Left ventricle myocardium superior (tissue), 1 donor: ENCODE data around the gene ARHGAP15. TPM values are rescaled to one million over a fixed set of nuclear protein-coding genes. Genes with fewer than 3 reads are reported as not detected.
A peak's percentile ranks its signal among the peaks of the same experiment; 100 is the strongest.

Experiments used
- ATAC-seq: fragments of 200-7000 bp; cut with Tn5 transposase; one replicate; pipeline ENCODE4 v1.9.1; 2020; ENCODE audit warnings: mild to moderate bottlenecking, moderate library complexity
- DNase-seq: peaks from one replicate; pipeline ENCODE4 v3.0.0-alpha.2; 2020
- intact Hi-C: fragments of 100-400 bp; cut with micrococcal nuclease; formaldehyde crosslinking; loops from one replicate; pipeline ENCODE4 v1.11.0; 2022
- total RNA-seq: library from RNA; stranded (reverse); fragmentation: NEBNext Ultra II Directional; extraction: Animal tissue kit (Norgen Biotek cat#: 25700); gene quantifications from one replicate; pipeline ENCODE4 v1.2.1, GENCODE V29; 2021
- donor health status: DM: no; HTN: yes; CAD: no; lungs with severe emphysema.

ARHGAP15 gene
- total RNA-seq, 1 donor from 2014 or later: 4.2 TPM

- intact Hi-C loops: no loop called here
- ATAC-seq (no peak), DNase-seq (no peak)
Measured at GRCh38 chr2:143209570-143210445, 80.6 kb downstream of the ARHGAP15 start.

GRCh38 chr2:143210446-143210819 lies 81.2 kb downstream of the ARHGAP15 start:
- intact Hi-C loops: no loop called here
- ATAC-seq (no peak), DNase-seq (no peak)

GRCh38 chr2:143217512-143218115 lies 88.4 kb downstream of the ARHGAP15 start:
- DNase-seq: no peak
- intact Hi-C loops: no loop called here
- no peak for ATAC-seq

- no peak for ATAC-seq
- intact Hi-C loops: no loop called here
- DNase-seq: no peak
Measured at GRCh38 chr2:143218621-143219020, 89.4 kb downstream of the ARHGAP15 start.

DNA sequence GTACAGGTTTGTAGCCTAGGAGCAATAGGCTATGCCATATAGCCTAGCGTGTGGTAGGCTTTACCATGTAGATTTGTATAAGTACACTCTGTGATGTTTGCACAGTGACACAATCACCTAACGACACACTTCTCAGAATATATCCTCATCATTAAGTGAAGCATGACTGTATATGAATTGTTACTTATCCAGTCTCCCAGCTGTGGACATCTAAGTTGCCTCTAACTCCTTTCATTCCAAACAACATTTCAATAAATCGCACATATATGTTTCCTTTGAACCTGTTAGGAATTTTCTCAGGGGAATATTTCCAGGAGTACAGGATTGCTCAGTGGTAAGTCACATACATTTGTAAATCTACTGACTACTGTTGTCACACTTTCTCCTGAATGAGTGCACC lies 90.0 kb downstream of the ARHGAP15 start:
- DNase-seq (no peak), ATAC-seq (no peak)
- intact Hi-C loops: no loop called here

DNA sequence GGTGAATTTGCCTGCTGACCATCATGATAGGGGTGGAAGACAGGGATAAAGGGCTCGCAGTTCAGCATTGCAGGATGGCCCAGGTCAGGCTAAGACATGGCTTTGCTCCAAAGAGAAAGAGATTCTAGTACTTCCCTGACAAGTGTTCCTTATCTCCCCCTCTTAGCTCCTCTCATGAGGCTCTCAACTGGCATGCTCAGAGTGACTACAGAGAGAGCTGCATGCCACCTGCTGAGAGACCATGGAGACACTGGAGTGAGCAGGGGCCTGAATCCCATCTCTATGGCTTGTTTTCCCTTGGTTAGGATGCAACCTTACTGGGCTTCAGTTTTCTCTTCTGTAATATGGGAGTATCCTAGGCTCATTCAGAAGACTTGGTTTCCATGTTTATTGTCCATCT lies 94.3 kb downstream of the ARHGAP15 start:
- DNase-seq (no peak), ATAC-seq (no peak)
- intact Hi-C loops: no loop called here

GRCh38 chr2:143225931-143226330 lies 96.7 kb downstream of the ARHGAP15 start:
- intact Hi-C loops: no loop called here
- ATAC-seq: no peak

GRCh38 chr2:143226714-143227541 lies 97.7 kb downstream of the ARHGAP15 start:
- ATAC-seq (no peak), DNase-seq (no peak)
- intact Hi-C loops: no loop called here

More at GRCh38 chr2:143225931-143226330, 96.7 kb downstream of the ARHGAP15 start:
- DNase-seq: no peak

DNA sequence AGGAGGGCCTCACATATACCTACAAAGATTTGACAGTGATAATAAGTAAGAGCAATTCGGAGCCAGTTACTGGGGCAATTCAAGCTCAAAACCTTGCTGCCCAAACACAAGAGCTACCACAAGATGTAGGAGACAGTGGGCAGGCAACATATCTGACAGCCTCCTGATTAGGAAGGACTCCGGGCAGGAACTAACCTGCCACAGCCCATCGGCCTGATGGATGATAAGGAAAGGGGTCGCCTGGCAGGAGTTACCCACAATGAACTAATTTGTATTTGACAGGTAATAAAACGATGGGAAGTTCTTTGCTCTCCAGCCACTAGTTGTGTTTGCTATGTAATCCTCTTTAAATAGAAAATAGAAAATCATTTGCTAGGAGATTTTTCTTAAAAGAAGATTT lies 100.2 kb downstream of the ARHGAP15 start:
- DNase-seq (no peak), ATAC-seq (no peak)
- intact Hi-C loops: no loop called here

DNA sequence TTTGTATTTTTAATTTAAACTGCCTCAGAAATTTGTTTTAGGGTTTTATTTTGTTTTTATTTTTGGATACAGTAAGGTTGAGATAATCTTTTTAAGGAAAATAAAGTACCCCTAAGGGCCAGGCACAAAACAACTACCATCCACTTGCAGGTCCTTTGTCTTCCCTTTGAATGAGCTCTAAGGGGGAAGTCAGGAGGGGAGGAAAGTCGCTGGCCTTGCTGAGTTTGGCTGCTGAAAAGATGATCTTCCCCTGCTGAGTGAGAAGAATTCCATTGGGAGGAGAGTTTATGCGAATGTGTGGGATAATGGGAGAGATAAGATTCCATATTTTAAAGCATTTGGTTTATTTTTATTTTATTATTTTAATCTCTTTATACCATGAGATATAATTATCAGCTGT lies 100.7 kb downstream of the ARHGAP15 start:
- DNase-seq: no peak
- intact Hi-C loops: no loop called here
- ATAC-seq: no peak

GRCh38 chr2:143230506-143231253 lies 101.5 kb downstream of the ARHGAP15 start:
- intact Hi-C loops: no loop called here
- no peak for ATAC-seq
- DNase-seq: no peak

GRCh38 chr2:143231254-143231645 lies 102.0 kb downstream of the ARHGAP15 start:
- intact Hi-C loops: no loop called here
- DNase-seq (no peak), ATAC-seq (no peak)

- ATAC-seq (no peak), DNase-seq (no peak)
- intact Hi-C loops: no loop called here
Measured at GRCh38 chr2:143237146-143237777, 108.0 kb downstream of the ARHGAP15 start.

DNA sequence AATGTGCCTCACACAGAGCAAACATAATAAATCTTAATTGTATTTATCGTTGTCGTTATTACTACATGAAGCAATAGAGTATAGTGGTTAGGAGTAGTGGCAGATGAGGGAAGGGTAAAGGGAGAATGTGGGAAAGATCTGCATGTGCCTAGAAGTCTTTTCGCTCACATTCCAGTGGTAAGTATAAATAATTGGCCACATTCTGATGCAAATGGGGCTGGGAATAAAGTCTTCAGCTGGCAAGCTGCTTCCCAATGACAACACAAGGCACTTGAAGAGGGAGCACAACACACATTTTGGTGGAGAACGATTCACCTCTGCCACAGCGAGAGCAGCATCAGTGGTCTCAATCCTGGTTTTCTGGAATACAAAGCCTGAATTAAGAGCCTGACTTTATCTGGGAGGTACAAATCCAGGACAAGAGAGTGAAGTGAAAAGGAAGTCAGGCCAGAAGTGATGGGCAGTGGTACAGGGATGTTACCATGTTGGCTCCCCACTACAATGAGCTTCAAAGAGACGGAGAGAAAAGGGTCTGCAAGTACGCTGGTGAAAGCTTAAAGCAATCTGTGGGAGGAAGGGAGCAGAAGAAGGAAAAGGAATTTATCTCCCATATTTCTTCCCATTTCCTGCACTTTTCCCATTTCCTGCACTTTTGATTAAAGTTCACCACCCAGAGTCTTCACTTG lies 112.3 kb downstream of the ARHGAP15 start:
- intact Hi-C loops: no loop called here
- DNase-seq (no peak), ATAC-seq (no peak)

GRCh38 chr2:143246246-143246645 lies 117.0 kb downstream of the ARHGAP15 start:
- ATAC-seq (no peak), DNase-seq (no peak)
- intact Hi-C loops: no loop called here

GRCh38 chr2:143246815-143247744 lies 117.9 kb downstream of the ARHGAP15 start:
- intact Hi-C loops: no loop called here
- ATAC-seq (no peak), DNase-seq (peak; percentile 23)

DNA sequence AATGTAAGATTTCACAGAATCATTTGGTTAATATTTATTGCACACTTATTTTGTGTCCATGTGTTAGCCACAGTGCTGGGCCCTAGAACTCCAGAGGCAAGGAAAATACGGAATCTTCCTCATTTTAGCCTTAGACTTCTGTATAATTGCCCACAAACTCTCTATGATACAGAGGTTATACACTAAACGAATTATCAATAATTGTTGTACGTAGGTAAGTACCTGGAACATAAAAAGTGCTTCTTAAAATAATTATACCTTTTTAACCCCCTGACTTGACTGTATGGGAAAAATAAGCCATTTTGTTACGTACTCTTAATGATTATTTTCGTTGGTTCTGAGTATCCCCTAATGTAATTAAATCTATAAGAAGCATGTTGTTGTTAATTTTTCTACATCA lies 119.4 kb downstream of the ARHGAP15 start:
- intact Hi-C loops: no loop called here

More for the DNA sequence above, 119.4 kb downstream of the ARHGAP15 start:
- no peak for ATAC-seq
- DNase-seq: no peak
